SK-N-SH (cell line): ENCODE measurements around the gene COLEC12. TPM values are rescaled to one million over a fixed set of nuclear protein-coding genes. Genes with fewer than 3 reads are reported as not detected.

Experiments used
- CTCF ChIA-PET: fragments of 300-600, 350-600 bp; formaldehyde crosslinking; extraction: SDS; loops from one replicate; lab custom pipeline; 2021; lab: Yijun Ruan, JAX
- POLR2A ChIA-PET: fragments of 350-600 bp; sonication (Branson Sonifier 250); formaldehyde crosslinking; extraction: SDS; loops from one replicate; lab custom pipeline; 2020; ENCODE audit warnings: antibody characterized with exemption, inconsistent platforms; lab: Yijun Ruan, JAX
- DNase-seq: peaks from one replicate; pipeline ENCODE4 v3.0.0; 2012
- H2AFZ ChIP-seq: fragments of 200-600 bp; sonication (generic); 2 replicates; pipeline ENCODE4 v1.8.1; 2016; ENCODE audit warnings: antibody characterized with exemption, mild to moderate bottlenecking, low read depth
- H3F3A ChIP-seq: fragments of 200-600 bp; sonication (generic); replicated peaks from 2 replicates; pipeline ENCODE3; 2016; ENCODE audit warnings: antibody characterized with exemption, mild to moderate bottlenecking; ENCODE audit not compliant: insufficient read depth
- H3K27ac ChIP-seq, 2 experiments: fragments of 200-500 bp in 1 of 2; fragments of 200-600 bp in 1 of 2; sonication (Bioruptor generic) in 1 of 2; sonication (generic), shearing (Covaris generic) in 1 of 2; 2 replicates each; pipeline versions ENCODE4 v1.5.1 to v1.6.1; 2014 to 2016; ENCODE audit warnings: low read depth in 2 of 2, inconsistent platforms in 1 of 2, low read length in 1 of 2, mild to moderate bottlenecking in 1 of 2, mixed read lengths in 1 of 2
- H3K27me3 ChIP-seq: fragments of 200-600 bp; sonication (generic), shearing (Covaris generic); 2 replicates; pipeline ENCODE4 v1.6.1; 2016; ENCODE audit warnings: mixed run types; ENCODE audit not compliant: insufficient read depth
- H3K36me3 ChIP-seq, 2 experiments: fragments of 200-500 bp in 1 of 2; fragments of 200-600 bp in 1 of 2; sonication (Bioruptor generic) in 1 of 2; sonication (generic) in 1 of 2; replicated peaks in 1 of 2; 2 replicates each; pipeline versions ENCODE3 to v1.5.1; 2014 to 2016; ENCODE audit warnings: low read length in 1 of 2, mild to moderate bottlenecking in 1 of 2; ENCODE audit not compliant: insufficient read depth in 2 of 2, control insufficient read depth in 1 of 2
- H3K4me1 ChIP-seq, 2 experiments: fragments of 200-500 bp in 1 of 2; fragments of 200-600 bp in 1 of 2; sonication (Bioruptor generic) in 1 of 2; sonication (generic), shearing (Covaris generic) in 1 of 2; 2 replicates each; pipeline versions ENCODE4 v1.5.1 to v1.6.1; 2014 to 2016; ENCODE audit warnings: low read depth in 1 of 2, low read length in 1 of 2, mixed run types in 1 of 2; ENCODE audit not compliant: insufficient read depth in 2 of 2, control insufficient read depth in 1 of 2
- H3K4me2 ChIP-seq: fragments of 200-600 bp; sonication (generic), shearing (Covaris generic); 2 replicates; pipeline ENCODE4 v1.6.1; 2017; ENCODE audit warnings: mixed run types
- H3K4me3 ChIP-seq, 2 experiments: fragments of 200-500 bp in 1 of 2; fragments of 200-600 bp in 1 of 2; sonication (Bioruptor generic) in 1 of 2; sonication (generic), shearing (Covaris generic) in 1 of 2; 2 replicates each; pipeline versions ENCODE4 v1.5.1 to v1.8.1; 2014 to 2016; ENCODE audit warnings: low read depth in 2 of 2, inconsistent platforms in 1 of 2, low read length in 1 of 2, mild to moderate bottlenecking in 1 of 2, mixed read lengths in 1 of 2, moderate library complexity in 1 of 2
- H3K79me2 ChIP-seq: fragments of 200-600 bp; sonication (generic); 2 replicates; pipeline ENCODE4 v1.8.1; 2017; ENCODE audit warnings: mild to moderate bottlenecking; ENCODE audit not compliant: insufficient read depth
- H3K9ac ChIP-seq: fragments of 200-600 bp; sonication (generic); 2 replicates; pipeline ENCODE4 v1.6.1; 2017; ENCODE audit warnings: mixed run types
- H3K9me2 ChIP-seq: fragments of 200-600 bp; sonication (generic); 2 replicates; pipeline ENCODE4 v1.6.1; 2017; ENCODE audit warnings: mixed run types
- H3K9me3 ChIP-seq: fragments of 200-600 bp; sonication (generic); 2 replicates; pipeline ENCODE4 v1.6.1; 2017; ENCODE audit warnings: mixed run types, mild to moderate bottlenecking, moderate library complexity
- H4K20me1 ChIP-seq: fragments of 200-600 bp; sonication (generic); 2 replicates; pipeline ENCODE4 v1.6.1; 2017; ENCODE audit warnings: mild to moderate bottlenecking, mixed run types; ENCODE audit not compliant: insufficient read depth
- CTCF ChIP-seq: fragments of 200-600 bp; sonication (generic); IDR thresholded peaks from 2 replicates; pipeline ENCODE4 v1.6.1; 2017; ENCODE audit warnings: antibody characterized with exemption, mild to moderate bottlenecking, moderate library complexity
- EP300 ChIP-seq, 2 experiments: IDR thresholded peaks; 2 replicates each; pipeline versions ENCODE4 v1.4.0 to v1.6.1; 2012; ENCODE audit warnings: borderline replicate concordance in 1 of 2, low read depth in 1 of 2, low read length in 1 of 2
- NRF1 ChIP-seq: IDR thresholded peaks from 2 replicates; pipeline ENCODE4 v1.6.1; 2012; ENCODE audit warnings: low read depth, mild to moderate bottlenecking, low read length
- USF1 ChIP-seq: IDR thresholded peaks from 2 replicates; pipeline ENCODE4 v1.4.0; 2012; ENCODE audit warnings: low read depth, borderline replicate concordance
- ZBTB33 ChIP-seq: IDR thresholded peaks from 2 replicates; pipeline ENCODE4 v1.4.0; 2012; ENCODE audit warnings: low read depth, borderline replicate concordance
- WGBS: methylation state at CpG from one replicate; pipeline ENCODE4 v1.1.6; 2017; ENCODE audit warnings: low lambda C conversion rate; 5-methylcytosine and 5-hydroxymethylcytosine counted together
- polyA plus RNA-seq, 3 experiments: library from polyadenylated mRNA; depleted of rRNA; stranded (reverse); fragments of >200 nt; gene quantifications; 2 replicates each; pipeline ENCODE4 v1.2.3, GENCODE V29; 2012

The COLEC12 gene
- polyA plus RNA-seq, 1 of the 3 experiments (the other 2 are of a cell fraction): 41.2 TPM

- H3K9me2 ChIP-seq: no peaks in the 10 kb centered on the region
- peak; percentile 30 for DNase-seq
- no peak for TF ChIP-seq CTCF
- peak in 1 of 2 experiments; percentile 38; a peak in 1 of 4 replicates for TF ChIP-seq EP300 (IDR thresholded peaks at IDR 0.05; ENCODE audit: borderline replicate concordance in 1 of 2, low read depth in 1 of 2, low read length in 1 of 2)
- H3K79me2 ChIP-seq: no peaks in the 10 kb centered on the region
- H2AFZ ChIP-seq: no peak overlapping the region
- H3K27ac ChIP-seq: no peak overlapping the region; a peak in 1 of 4 replicates
- H3K4me2 ChIP-seq: no peak overlapping the region
- POLR2A ChIA-PET: interaction anchor here (1.2 kb wide), 1 partner anchor 131 kb away, joined by 3 read pairs; the partner anchor contains the start of gene THOC1
- H4K20me1 ChIP-seq: no peaks in the 10 kb centered on the region
- H3K36me3 ChIP-seq: no peaks in the 10 kb centered on the region
- no peak overlapping the region for H3K9ac ChIP-seq
- peaks cover 23% of the 10 kb centered on the region for H3F3A ChIP-seq
- CTCF ChIA-PET: interaction anchor here (0.6 to 1.2 kb wide), 4 partner anchors 12 to 227 kb away, joined by 3 to 4 read pairs (median 4); no protein-coding TSS in a partner anchor
- WGBS: 87% methylated on average over 7 of the region's 8 CpGs
- H3K4me3 ChIP-seq: no peak overlapping the region
- H3K27me3 ChIP-seq: no peaks in the 10 kb centered on the region
- H3K9me3 ChIP-seq: no peaks in the 10 kb centered on the region
- peaks cover 21 to 39% of the 10 kb centered on the region in 2 experiments for H3K4me1 ChIP-seq
These were observed 101.4 kb downstream of the COLEC12 start for GRCh38 chr18:398935-399630.

GRCh38 chr18:396556-396955 lies 103.9 kb downstream of the COLEC12 start:
- H3K4me2 ChIP-seq: peak overlapping the region; percentile 68; the same call in 1 of the 2 replicates
- H3K27ac ChIP-seq: peak overlapping the region; percentile 90 to 95
- H3K36me3 ChIP-seq: no peaks in the 10 kb centered on the region
- peak overlapping the region; percentile 36 for H2AFZ ChIP-seq
- DNase-seq: no peak
- 0 out of 2 replicates have a peak overlapping the region, but pooled peaks have one; percentile 65 for H3K9ac ChIP-seq
- no peaks in the 10 kb centered on the region for H3K9me2 ChIP-seq
- H3K4me3 ChIP-seq: no peak overlapping the region
- no peaks in the 10 kb centered on the region for H3K79me2 ChIP-seq
- H3K4me1 ChIP-seq: peaks cover 21 to 55% of the 10 kb centered on the region in 2 experiments
- WGBS: 88% methylated on average over 3 of the region's 3 CpGs
- no peaks in the 10 kb centered on the region for H3K9me3 ChIP-seq
- ChIA-PET POLR2A (no interaction called here), CTCF (interaction anchor here (0.7 to 1.3 kb wide), 2 partner anchors 18 to 65 kb away, joined by 3 read pairs; no protein-coding TSS in a partner anchor)
- H3F3A ChIP-seq: peaks cover 25% of the 10 kb centered on the region
- H3K27me3 ChIP-seq: no peaks in the 10 kb centered on the region
- H4K20me1 ChIP-seq: no peaks in the 10 kb centered on the region
- TF ChIP-seq NRF1 (no peak), USF1 (no peak), ZBTB33 (no peak)
